ENCODE data around the gene ENOX1.

GRCh38 chr13:43831088-43831487 is 44.3 kb upstream of the ENOX1 start:
- TF ChIP-seq CTCF (IDR thresholded peaks at IDR 0.05) (no peak), POLR2A (IDR thresholded peaks at IDR 0.05) (no peak)
